Fibroblast of lung (primary cell): Measurements from ENCODE around the gene LPCAT1. TPM values are rescaled to one million over a fixed set of nuclear protein-coding genes. Genes with fewer than 3 reads are reported as not detected.

Experiments
- DNase-seq, 2 donors: peaks; one replicate each; pipeline versions ENCODE4 v3.0.0 to v3.0.0-alpha.2; 2010; ENCODE audit warnings: low read depth in 2 of 2
- H2AFZ ChIP-seq: 2 replicates; pipeline ENCODE4 v1.5.1; 2012; ENCODE audit warnings: low read length, control low read depth, inconsistent platforms
- H3K27ac ChIP-seq: 2 replicates; pipeline ENCODE4 v1.5.1; 2011; ENCODE audit warnings: low read length, control low read depth; ENCODE audit not compliant: insufficient read depth
- H3K27me3 ChIP-seq: 2 replicates; pipeline ENCODE4 v1.5.1; 2011; ENCODE audit warnings: mild to moderate bottlenecking, low read length; ENCODE audit not compliant: control insufficient read depth, insufficient read depth
- H3K36me3 ChIP-seq: 2 replicates; pipeline ENCODE4 v1.5.1; 2011; ENCODE audit warnings: low read length; ENCODE audit not compliant: control insufficient read depth, insufficient read depth
- H3K4me1 ChIP-seq: 2 replicates; pipeline ENCODE4 v1.5.1; 2011; ENCODE audit warnings: low read length; ENCODE audit not compliant: control insufficient read depth, insufficient read depth; ENCODE audit errors: extremely low read depth
- H3K4me2 ChIP-seq: 2 replicates; pipeline ENCODE4 v1.5.1; 2011; ENCODE audit warnings: low read length, control low read depth; ENCODE audit not compliant: insufficient read depth; ENCODE audit errors: extremely low read depth
- H3K4me3 ChIP-seq, 4 experiments: fragments of 200-600 bp in 1 of 4; sonication (generic) in 1 of 4; replicated peaks in 1 of 4; 2 replicates each; pipeline ENCODE4 v1.5.1; 2011 to 2016; ENCODE audit warnings: low read length in 4 of 4, low read depth in 3 of 4, mild to moderate bottlenecking in 3 of 4, control low read depth in 2 of 4, inconsistent platforms in 1 of 4, mixed read lengths in 1 of 4; ENCODE audit not compliant: insufficient read depth in 1 of 4; ENCODE audit errors: control extremely low read depth in 1 of 4
- H3K79me2 ChIP-seq: 2 replicates; pipeline ENCODE4 v1.5.1; 2012; ENCODE audit warnings: mild to moderate bottlenecking, low read length, inconsistent platforms; ENCODE audit not compliant: control insufficient read depth, insufficient read depth
- H3K9ac ChIP-seq: 2 replicates; pipeline ENCODE4 v1.5.1; 2011; ENCODE audit warnings: mild to moderate bottlenecking, low read length, control low read depth; ENCODE audit not compliant: insufficient read depth
- H3K9me3 ChIP-seq: 2 replicates; pipeline ENCODE4 v1.5.1; 2012; ENCODE audit warnings: low read depth, low read length; ENCODE audit not compliant: control insufficient read depth, insufficient read depth
- H4K20me1 ChIP-seq: 2 replicates; pipeline ENCODE4 v1.5.1; 2011; ENCODE audit warnings: low read length; ENCODE audit not compliant: control insufficient read depth, insufficient read depth; ENCODE audit errors: extremely low read depth
- CTCF ChIP-seq, 2 donors: IDR thresholded peaks in 1 of 2; conservative IDR thresholded peaks in 1 of 2; 1 replicate in 1 of 2; 2 replicates in 1 of 2; pipeline ENCODE4 v1.5.1; 2011 to 2012; ENCODE audit warnings: low read length in 2 of 2, control low read depth in 1 of 2, inconsistent platforms in 1 of 2, low read depth in 1 of 2, mild to moderate bottlenecking in 1 of 2
- EZH2 ChIP-seq: IDR thresholded peaks from 2 replicates; pipeline ENCODE4 v1.5.1; 2012; ENCODE audit warnings: low read length, control low read depth, mild to moderate bottlenecking; ENCODE audit errors: missing control alignments
- polyA plus RNA-seq, 2 donors: library from polyadenylated mRNA; depleted of rRNA in 1 of 2; stranded (reverse) in 1 of 2; unstranded in 1 of 2; fragments of >200 nt; gene quantifications; 2 replicates each; pipeline ENCODE4 v1.2.1, GENCODE V29; 2011 to 2012; ENCODE audit warnings: missing spikeins in 1 of 2
- total RNA-seq: library from RNA; depleted of rRNA; stranded (reverse); fragments of >200 nt; gene quantifications from 2 replicates; pipeline ENCODE4 v1.2.1, GENCODE V29; 2014

LPCAT1 gene
- total and polyA plus RNA-seq, 2 donors (not counting 1 experiment from before 2014, with no cell fraction given): 50.8 to 65.2 TPM

- no peaks in the 10 kb centered on the region for H3K9me3 ChIP-seq
- H4K20me1 ChIP-seq: peaks cover 6% of the 10 kb centered on the region
- H2AFZ ChIP-seq: no peak overlapping the region
- no peak overlapping the region for H3K4me2 ChIP-seq
- peaks cover 16% of the 10 kb centered on the region for H3K36me3 ChIP-seq
- no peak overlapping the region for H3K4me3 ChIP-seq
- no peak overlapping the region for H3K9ac ChIP-seq
- DNase-seq: no peak
- peaks cover 72% of the 10 kb centered on the region for H3K79me2 ChIP-seq
- no peaks in the 10 kb centered on the region for H3K27me3 ChIP-seq
- no peak for TF ChIP-seq EZH2
- H3K27ac ChIP-seq: no peak overlapping the region
- no peaks in the 10 kb centered on the region for H3K4me1 ChIP-seq
These were observed 21.0 kb downstream of the LPCAT1 start for GRCh38 chr5:1502737-1503120.

GRCh38 chr5:1502046-1502736 lies 21.6 kb downstream of the LPCAT1 start:
- Histone ChIP-seq H3K4me1 (no peaks in the 10 kb centered on the region), H3K27me3 (no peaks in the 10 kb centered on the region), H3K27ac (no peak overlapping the region), H3K4me2 (no peak overlapping the region), H3K36me3 (peaks cover 16% of the 10 kb centered on the region), H3K9ac (no peak overlapping the region), H4K20me1 (peaks cover 7% of the 10 kb centered on the region), H3K4me3 (no peak overlapping the region), H3K9me3 (no peaks in the 10 kb centered on the region), H3K79me2 (peaks cover 67% of the 10 kb centered on the region), H2AFZ (no peak overlapping the region)
- no peak for TF ChIP-seq CTCF (conservative IDR thresholded peaks at IDR 0.05 in 1 of 2, IDR thresholded peaks at IDR 0.05 in 1 of 2; ENCODE audit: low read depth in 1 of 2, low read length in 2 of 2)
- no peak for TF ChIP-seq EZH2
- no peak for DNase-seq

- no peak for DNase-seq
- Histone ChIP-seq H3K4me3 (no peak overlapping the region), H3K9ac (no peak overlapping the region), H4K20me1 (peaks cover 7% of the 10 kb centered on the region), H3K36me3 (peaks cover 13% of the 10 kb centered on the region), H3K4me2 (no peak overlapping the region), H3K9me3 (no peaks in the 10 kb centered on the region), H2AFZ (no peak overlapping the region), H3K27me3 (no peaks in the 10 kb centered on the region), H3K27ac (no peak overlapping the region), H3K4me1 (no peaks in the 10 kb centered on the region), H3K79me2 (peaks cover 60% of the 10 kb centered on the region)
- TF ChIP-seq CTCF (conservative IDR thresholded peaks at IDR 0.05 in 1 of 2, IDR thresholded peaks at IDR 0.05 in 1 of 2; ENCODE audit: low read depth in 1 of 2, low read length in 2 of 2): no peak
- TF ChIP-seq EZH2: no peak
These were observed 22.3 kb downstream of the LPCAT1 start for GRCh38 chr5:1501372-1502045.
